Peyer's patch (tissue), 4 donors: ENCODE measurements around the gene ABCD4.

ENCODE experiments used
- CTCF ChIP-seq, 6 experiments: fragments of 450-650 bp in 4 of 6; fragments of 200-600 bp in 2 of 6; sonication (generic) in 1 of 6; IDR thresholded peaks; one replicate each; pipeline ENCODE4 v1.5.1; 2017 to 2019; ENCODE audit warnings: antibody characterized with exemption in 6 of 6, mild to moderate bottlenecking in 3 of 6, moderate library complexity in 1 of 6
- POLR2A ChIP-seq, 2 donors: fragments of 450-650 bp; IDR thresholded peaks; one replicate each; pipeline ENCODE4 v1.5.1; 2017; ENCODE audit warnings: antibody characterized with exemption in 2 of 2, mild to moderate bottlenecking in 2 of 2, moderate library complexity in 2 of 2

GRCh38 chr14:74297986-74298385 lies 4.7 kb downstream of the ABCD4 start:
- TF ChIP-seq CTCF (IDR thresholded peaks at IDR 0.05) (no peak), POLR2A (IDR thresholded peaks at IDR 0.05) (no peak)
